Body of pancreas (tissue), 4 donors: Measurements from ENCODE around the gene DDIT3.

Experiments used
- POLR2A ChIP-seq, 3 donors: fragments of 450-650 bp; IDR thresholded peaks; one replicate each; pipeline ENCODE4 v1.6.1; 2016; ENCODE audit warnings: antibody characterized with exemption in 3 of 3, mild to moderate bottlenecking in 2 of 3
- TF ChIP-seq, protein P1 (sequence below), 7 experiments: fragments of 450-650 bp in 4 of 7; fragments of 200-600 bp in 3 of 7; sonication (generic) in 3 of 7; IDR thresholded peaks; one replicate each; pipeline ENCODE4 v1.5.1; 2016 to 2019; ENCODE audit warnings: antibody characterized with exemption in 7 of 7

DNA sequence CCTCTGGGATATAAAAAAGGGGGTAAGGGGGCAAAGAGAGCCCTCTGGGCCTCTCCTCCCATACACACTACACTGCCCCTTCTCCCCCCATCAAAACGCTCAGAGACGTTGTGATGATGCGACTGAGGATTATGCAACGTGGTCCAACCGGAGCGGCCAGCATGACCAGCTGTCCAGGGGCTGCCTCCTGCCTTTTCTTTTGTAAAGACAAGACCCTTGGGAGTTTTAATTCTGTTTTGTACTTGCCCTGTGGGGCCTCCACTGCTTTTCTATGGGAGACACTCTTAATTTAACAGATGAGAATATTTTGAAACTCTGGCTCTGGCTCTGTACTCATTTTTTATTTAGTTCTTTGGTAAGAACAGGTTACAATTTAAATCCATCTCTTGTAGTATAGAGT, 9.5 kb upstream of the DDIT3 start:
- TF ChIP-seq, protein P1, sequence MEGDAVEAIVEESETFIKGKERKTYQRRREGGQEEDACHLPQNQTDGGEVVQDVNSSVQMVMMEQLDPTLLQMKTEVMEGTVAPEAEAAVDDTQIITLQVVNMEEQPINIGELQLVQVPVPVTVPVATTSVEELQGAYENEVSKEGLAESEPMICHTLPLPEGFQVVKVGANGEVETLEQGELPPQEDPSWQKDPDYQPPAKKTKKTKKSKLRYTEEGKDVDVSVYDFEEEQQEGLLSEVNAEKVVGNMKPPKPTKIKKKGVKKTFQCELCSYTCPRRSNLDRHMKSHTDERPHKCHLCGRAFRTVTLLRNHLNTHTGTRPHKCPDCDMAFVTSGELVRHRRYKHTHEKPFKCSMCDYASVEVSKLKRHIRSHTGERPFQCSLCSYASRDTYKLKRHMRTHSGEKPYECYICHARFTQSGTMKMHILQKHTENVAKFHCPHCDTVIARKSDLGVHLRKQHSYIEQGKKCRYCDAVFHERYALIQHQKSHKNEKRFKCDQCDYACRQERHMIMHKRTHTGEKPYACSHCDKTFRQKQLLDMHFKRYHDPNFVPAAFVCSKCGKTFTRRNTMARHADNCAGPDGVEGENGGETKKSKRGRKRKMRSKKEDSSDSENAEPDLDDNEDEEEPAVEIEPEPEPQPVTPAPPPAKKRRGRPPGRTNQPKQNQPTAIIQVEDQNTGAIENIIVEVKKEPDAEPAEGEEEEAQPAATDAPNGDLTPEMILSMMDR (IDR thresholded peaks at IDR 0.05): no peak
- TF ChIP-seq POLR2A (IDR thresholded peaks at IDR 0.05): no peak
